ENCODE results near the gene KRT77.

The KRT77 gene

GRCh38 chr12:52681526-52682380 lies 21.6 kb downstream of the KRT77 start:
- Histone ChIP-seq H3K4me1 (ENCODE audit: insufficient read depth, poor library complexity, severe bottlenecking) (no peaks in the 10 kb centered on the region), H3K9me3 (ENCODE audit: severe bottlenecking) (no peaks in the 10 kb centered on the region), H3K36me3 (ENCODE audit: low read depth) (no peaks in the 10 kb centered on the region), H3K27ac (ENCODE audit: poor library complexity, severe bottlenecking) (no peak overlapping the region), H3K4me3 (ENCODE audit: severe bottlenecking) (no peak overlapping the region), H3K27me3 (ENCODE audit: insufficient read depth, poor library complexity, severe bottlenecking) (no peaks in the 10 kb centered on the region)
- ATAC-seq (ENCODE audit: low read depth) (no peak), DNase-seq (ENCODE audit: low spot score) (no peak)
- TF ChIP-seq CTCF (IDR thresholded peaks at IDR 0.05; ENCODE audit: poor library complexity, severe bottlenecking), result no peak

GRCh38 chr12:52680363-52680762 lies 23.0 kb downstream of the KRT77 start, which contains the start of gene KRT1:
KRT1 (minus strand) TSS chr12:52680407; CDS start chr12:52680348, 59 bp downstream.
- DNase-seq (ENCODE audit: low spot score) (no peak), ATAC-seq (ENCODE audit: low read depth) (no peak)
- Histone ChIP-seq H3K9me3 (ENCODE audit: severe bottlenecking) (no peaks in the 10 kb centered on the region), H3K4me3 (ENCODE audit: severe bottlenecking) (no peak within 1 kb of the TSS), H3K27ac (ENCODE audit: poor library complexity, severe bottlenecking) (no peak within 1 kb of the TSS), H3K36me3 (ENCODE audit: low read depth) (no peaks in the 10 kb centered on the region), H3K4me1 (ENCODE audit: insufficient read depth, poor library complexity, severe bottlenecking) (no peaks in the 10 kb centered on the region), H3K27me3 (ENCODE audit: insufficient read depth, poor library complexity, severe bottlenecking) (no peaks in the 10 kb centered on the region)
- TF ChIP-seq CTCF (IDR thresholded peaks at IDR 0.05; ENCODE audit: poor library complexity, severe bottlenecking), result no peak

GRCh38 chr12:52679875-52680274 lies 23.4 kb downstream of the KRT77 start:
- TF ChIP-seq CTCF (IDR thresholded peaks at IDR 0.05; ENCODE audit: poor library complexity, severe bottlenecking), result no peak
- Histone ChIP-seq H3K27me3 (ENCODE audit: insufficient read depth, poor library complexity, severe bottlenecking) (no peaks in the 10 kb centered on the region), H3K27ac (ENCODE audit: poor library complexity, severe bottlenecking) (no peak overlapping the region), H3K36me3 (ENCODE audit: low read depth) (no peaks in the 10 kb centered on the region), H3K9me3 (ENCODE audit: severe bottlenecking) (no peaks in the 10 kb centered on the region), H3K4me1 (ENCODE audit: insufficient read depth, poor library complexity, severe bottlenecking) (no peaks in the 10 kb centered on the region), H3K4me3 (ENCODE audit: severe bottlenecking) (no peak overlapping the region)
- ATAC-seq (ENCODE audit: low read depth), result no peak
- DNase-seq (ENCODE audit: low spot score), result no peak

GRCh38 chr12:52677671-52678070 lies 25.7 kb downstream of the KRT77 start:
- no peaks in the 10 kb centered on the region for H3K27me3 ChIP-seq (ENCODE audit: insufficient read depth, poor library complexity, severe bottlenecking)
- no peaks in the 10 kb centered on the region for H3K36me3 ChIP-seq (ENCODE audit: low read depth)
- no peaks in the 10 kb centered on the region for H3K9me3 ChIP-seq (ENCODE audit: severe bottlenecking)
- H3K27ac ChIP-seq (ENCODE audit: poor library complexity, severe bottlenecking), result no peak overlapping the region
- ATAC-seq (ENCODE audit: low read depth), result no peak
- TF ChIP-seq CTCF (IDR thresholded peaks at IDR 0.05; ENCODE audit: poor library complexity, severe bottlenecking), result no peak
- peaks cover 3% of the 10 kb centered on the region for H3K4me1 ChIP-seq (ENCODE audit: insufficient read depth, poor library complexity, severe bottlenecking)
- H3K4me3 ChIP-seq (ENCODE audit: severe bottlenecking), result no peak overlapping the region
- no peak for DNase-seq (ENCODE audit: low spot score)

GRCh38 chr12:52677126-52677525 lies 26.2 kb downstream of the KRT77 start:
- TF ChIP-seq CTCF (IDR thresholded peaks at IDR 0.05; ENCODE audit: poor library complexity, severe bottlenecking), result no peak
- no peak overlapping the region for H3K4me3 ChIP-seq (ENCODE audit: severe bottlenecking)
- H3K27ac ChIP-seq (ENCODE audit: poor library complexity, severe bottlenecking), result no peak overlapping the region
- ATAC-seq (ENCODE audit: low read depth), result no peak
- peaks cover 6% of the 10 kb centered on the region for H3K4me1 ChIP-seq (ENCODE audit: insufficient read depth, poor library complexity, severe bottlenecking)
- H3K36me3 ChIP-seq (ENCODE audit: low read depth), result no peaks in the 10 kb centered on the region
- no peak for DNase-seq (ENCODE audit: low spot score)
- no peaks in the 10 kb centered on the region for H3K9me3 ChIP-seq (ENCODE audit: severe bottlenecking)
- no peaks in the 10 kb centered on the region for H3K27me3 ChIP-seq (ENCODE audit: insufficient read depth, poor library complexity, severe bottlenecking)
